Mesothelial cell of epicardium (in vitro differentiated cells): Measurements from ENCODE around the gene SKAP1. TPM values are rescaled to one million over a fixed set of nuclear protein-coding genes. Genes with fewer than 3 reads are reported as not detected.

Source experiments
- DNase-seq, 2 experiments: peaks; one replicate each; pipeline ENCODE4 v3.0.0; 2021; ENCODE audit warnings: low spot score in 2 of 2; ENCODE audit not compliant: unreplicated experiment in 2 of 2
- H3K27ac Mint-ChIP-seq: 2 replicates; pipeline ENCODE4 v1.8.0; 2021; ENCODE audit warnings: mixed read lengths
- H3K27me3 Mint-ChIP-seq: 2 replicates; pipeline ENCODE4 v1.8.0; 2021; ENCODE audit warnings: low read depth, mixed read lengths
- H3K36me3 Mint-ChIP-seq: 2 replicates; pipeline ENCODE4 v1.8.0; 2021; ENCODE audit warnings: mixed read lengths
- H3K4me1 Mint-ChIP-seq: 2 replicates; pipeline ENCODE4 v1.8.0; 2021; ENCODE audit warnings: mixed read lengths
- H3K4me3 Mint-ChIP-seq: 2 replicates; pipeline ENCODE4 v1.8.0; 2021; ENCODE audit warnings: mild to moderate bottlenecking, moderate library complexity, mixed read lengths
- H3K9me3 Mint-ChIP-seq: 2 replicates; pipeline ENCODE4 v1.8.0; 2021; ENCODE audit warnings: mixed read lengths
- CTCF ChIP-seq: fragments of 200-600 bp; sonication (generic); IDR thresholded peaks from one replicate; pipeline ENCODE4 v1.5.0; 2021; ENCODE audit warnings: antibody characterized with exemption; ENCODE audit not compliant: unreplicated experiment
- total RNA-seq: library from RNA; stranded (reverse); gene quantifications from 3 replicates; pipeline ENCODE4 v1.2.1, GENCODE V29; 2021

The SKAP1 gene
- total RNA-seq, 1 donor from 2014 or later, result 3.4 TPM

- TF ChIP-seq CTCF, result no peak
- Mint-ChIP-seq H3K4me3 (no peak overlapping the region), H3K27ac (no peak overlapping the region), H3K27me3 (no peaks in the 10 kb centered on the region), H3K9me3 (no peaks in the 10 kb centered on the region), H3K36me3 (peaks cover 4% of the 10 kb centered on the region), H3K4me1 (peaks cover 15% of the 10 kb centered on the region)
- no peak for DNase-seq
Measured at GRCh38 chr17:48111937-48112241, 318.1 kb downstream of the SKAP1 start.

GRCh38 chr17:48110761-48111160, 319.3 kb downstream of the SKAP1 start:
- no peak for DNase-seq
- no peaks in the 10 kb centered on the region for H3K27me3 Mint-ChIP-seq
- H3K36me3 Mint-ChIP-seq, result peaks cover 4% of the 10 kb centered on the region
- H3K27ac Mint-ChIP-seq, result no peak overlapping the region
- peaks cover 15% of the 10 kb centered on the region for H3K4me1 Mint-ChIP-seq
- TF ChIP-seq CTCF, result no peak
- H3K4me3 Mint-ChIP-seq, result no peak overlapping the region
- H3K9me3 Mint-ChIP-seq, result no peaks in the 10 kb centered on the region

GRCh38 chr17:48107137-48108055, 322.6 kb downstream of the SKAP1 start, which contains the start of gene SNX11:
Gene SNX11, plus strand, starts transcription at chr17:48107766. Its CDS starts 4,278 bp downstream, at chr17:48112044.
- Mint-ChIP-seq H3K36me3 (peaks cover 2% of the 10 kb centered on the region), H3K9me3 (no peaks in the 10 kb centered on the region)

GRCh38 chr17:48106802-48107136, 323.2 kb downstream of the SKAP1 start:
- peaks cover 15% of the 10 kb centered on the region for H3K4me1 Mint-ChIP-seq
- DNase-seq, result no peak
- peak overlapping the region; percentile 91 for H3K27ac Mint-ChIP-seq
- no peak for TF ChIP-seq CTCF
- H3K36me3 Mint-ChIP-seq, result no peaks in the 10 kb centered on the region
- peak overlapping the region; percentile 96 for H3K4me3 Mint-ChIP-seq
- H3K27me3 Mint-ChIP-seq, result no peaks in the 10 kb centered on the region
- no peaks in the 10 kb centered on the region for H3K9me3 Mint-ChIP-seq

More at GRCh38 chr17:48107137-48108055, 322.6 kb downstream of the SKAP1 start, which contains the start of gene SNX11:
- H3K4me3 Mint-ChIP-seq, result peak within 1 kb of the TSS; percentile 96
- no peak for TF ChIP-seq CTCF
- H3K4me1 Mint-ChIP-seq, result peaks cover 15% of the 10 kb centered on the region
- H3K27me3 Mint-ChIP-seq, result no peaks in the 10 kb centered on the region
- DNase-seq, result peak; percentile 80 to 88
- peak within 1 kb of the TSS; percentile 91 for H3K27ac Mint-ChIP-seq

GRCh38 chr17:48104440-48104839, 325.6 kb downstream of the SKAP1 start:
- TF ChIP-seq CTCF, result no peak
- peaks cover 27% of the 10 kb centered on the region for H3K4me1 Mint-ChIP-seq
- no peak for DNase-seq
- H3K27ac Mint-ChIP-seq, result no peak overlapping the region
- no peaks in the 10 kb centered on the region for H3K9me3 Mint-ChIP-seq
- no peaks in the 10 kb centered on the region for H3K36me3 Mint-ChIP-seq
- no peaks in the 10 kb centered on the region for H3K27me3 Mint-ChIP-seq
- no peak overlapping the region for H3K4me3 Mint-ChIP-seq
